PFSK-1 (cell line): ENCODE data around the gene NDST4.

Source experiments
- POLR2AphosphoS5 ChIP-seq: IDR thresholded peaks from 2 replicates; pipeline ENCODE4 v1.6.1; 2012; ENCODE audit warnings: low read depth, mild to moderate bottlenecking, control low read depth, low read length, moderate library complexity
- REST ChIP-seq, 2 experiments: IDR thresholded peaks; 2 replicates each; pipeline versions ENCODE4 v1.6.1 to v1.8.0; 2011 to 2012; ENCODE audit warnings: low read depth in 2 of 2, low read length in 2 of 2, control low read depth in 1 of 2, inconsistent platforms in 1 of 2, mild to moderate bottlenecking in 1 of 2, moderate library complexity in 1 of 2; ENCODE audit not compliant: insufficient read depth in 1 of 2

DNA sequence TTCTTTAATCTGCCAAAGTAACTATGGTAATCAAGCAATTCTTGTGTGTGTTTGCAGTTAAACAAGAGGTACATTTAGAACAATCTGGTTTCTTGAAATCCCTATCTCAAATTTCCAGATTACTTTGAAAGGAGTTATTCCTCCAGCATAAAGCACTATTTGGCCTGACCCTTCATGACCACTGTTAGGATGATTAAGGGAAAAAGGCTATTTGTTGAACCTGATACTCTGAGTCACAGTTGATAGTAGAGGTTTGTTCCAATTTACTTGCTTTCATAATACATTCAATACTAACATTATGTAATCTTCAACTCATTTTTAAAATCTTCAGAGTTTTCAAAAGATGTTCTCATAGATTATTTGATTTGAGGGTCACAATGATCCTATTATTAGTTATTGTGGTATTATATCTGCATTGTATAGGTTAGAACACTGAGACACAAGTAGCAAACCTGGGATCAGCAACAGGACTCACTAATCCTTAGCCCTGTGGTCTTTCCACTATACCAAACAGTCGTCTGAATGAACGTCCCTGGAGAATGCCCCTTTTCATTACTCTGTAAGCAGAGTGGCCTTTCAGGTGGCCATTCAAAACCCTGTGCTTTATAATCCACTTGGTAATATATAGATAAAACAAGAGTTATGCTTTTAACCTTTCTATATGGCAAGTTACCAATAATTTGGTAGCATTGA lies 8.1 kb upstream of the NDST4 start:
- no peak for TF ChIP-seq REST (IDR thresholded peaks at IDR 0.05; ENCODE audit: insufficient read depth in 1 of 2, low read depth in 2 of 2, low read length in 2 of 2)
- TF ChIP-seq POLR2AphosphoS5: no peak
